ENCODE data around the gene RB1.
A peak's percentile ranks its signal among the peaks of the same experiment; 100 is the strongest.

Gene RB1

GRCh38 chr13:48303359-48304142, at the start of gene RB1:
TSS of gene RB1 (plus strand) at chr13:48303751. CDS start at chr13:48303913, 162 bp downstream.
- DNase-seq: peak; percentile 21

GRCh38 chr13:48253849-48254248, 49.7 kb upstream of the RB1 start:
- no peak for DNase-seq

- DNase-seq: no peak
Measured at GRCh38 chr13:48255090-48255489, 48.5 kb upstream of the RB1 start.

- no peak for DNase-seq
Measured at GRCh38 chr13:48255954-48256353, 47.6 kb upstream of the RB1 start.

- DNase-seq: no peak
Measured at GRCh38 chr13:48258002-48258401, 45.5 kb upstream of the RB1 start.

GRCh38 chr13:48258430-48258829, 45.1 kb upstream of the RB1 start:
- DNase-seq: no peak

GRCh38 chr13:48260970-48261369, 42.6 kb upstream of the RB1 start:
- DNase-seq: no peak

GRCh38 chr13:48263196-48263595, 40.4 kb upstream of the RB1 start:
- no peak for DNase-seq

GRCh38 chr13:48264058-48264457, 39.5 kb upstream of the RB1 start:
- DNase-seq: no peak

- no peak for DNase-seq
Measured at GRCh38 chr13:48265217-48265815, 38.2 kb upstream of the RB1 start.

GRCh38 chr13:48266150-48266549, 37.4 kb upstream of the RB1 start:
- no peak for DNase-seq

GRCh38 chr13:48266701-48267639, 36.6 kb upstream of the RB1 start:
- no peak for DNase-seq

- DNase-seq: no peak
Measured at GRCh38 chr13:48268019-48268418, 35.5 kb upstream of the RB1 start.

GRCh38 chr13:48273346-48273745, 30.2 kb upstream of the RB1 start:
- no peak for DNase-seq

GRCh38 chr13:48275507-48275906, 28.0 kb upstream of the RB1 start:
- DNase-seq: no peak

GRCh38 chr13:48278806-48279205, 24.7 kb upstream of the RB1 start:
- DNase-seq: no peak

- DNase-seq: no peak
Measured at GRCh38 chr13:48281556-48281955, 22.0 kb upstream of the RB1 start.

- no peak for DNase-seq
Measured at GRCh38 chr13:48291730-48292129, 11.8 kb upstream of the RB1 start.

- no peak for DNase-seq
Measured at GRCh38 chr13:48292650-48293049, 10.9 kb upstream of the RB1 start.

GRCh38 chr13:48294653-48295052, 8.9 kb upstream of the RB1 start:
- DNase-seq: no peak

GRCh38 chr13:48295271-48295670, 8.3 kb upstream of the RB1 start:
- no peak for DNase-seq

GRCh38 chr13:48296528-48296927, 7.0 kb upstream of the RB1 start:
- DNase-seq: no peak

GRCh38 chr13:48297131-48297786, 6.3 kb upstream of the RB1 start:
- DNase-seq: no peak

All from NCI-H510A treated with DMSO at 0.1 percent for 48 hours (cell line).